Endodermal cell (in vitro differentiated cells): ENCODE results near the gene EXOSC1. TPM values are rescaled to one million over a fixed set of nuclear protein-coding genes. Genes with fewer than 3 reads are reported as not detected.
"Not testable (repeated sequence)": the region's sequence is repeated elsewhere in the genome, so short reads cannot be mapped to it uniquely, and the experiment has no call there.

Source experiments
- DNase-seq: peaks from one replicate; pipeline ENCODE4 v3.0.0-alpha.2; 2017
- H3K27ac ChIP-seq: 2 replicates; pipeline ENCODE4 v1.5.1; 2013; ENCODE audit warnings: mild to moderate bottlenecking, low read depth, low read length, moderate library complexity
- H3K27me3 ChIP-seq: 2 replicates; pipeline ENCODE4 v1.6.1; 2013; ENCODE audit warnings: mild to moderate bottlenecking, low read length, moderate library complexity; ENCODE audit not compliant: insufficient read depth, control insufficient read depth, poor library complexity, severe bottlenecking
- H3K36me3 ChIP-seq: 2 replicates; pipeline ENCODE4 v1.7.0; 2013; ENCODE audit warnings: mild to moderate bottlenecking, low read length, moderate library complexity; ENCODE audit not compliant: control insufficient read depth, insufficient read depth
- H3K4me1 ChIP-seq: one replicate; pipeline ENCODE4 v1.7.0; 2013; ENCODE audit warnings: low read length; ENCODE audit not compliant: control insufficient read depth, insufficient read depth
- H3K4me3 ChIP-seq: 2 replicates; pipeline ENCODE4 v1.5.1; 2013; ENCODE audit warnings: mild to moderate bottlenecking, low read length, moderate library complexity
- H3K9ac ChIP-seq: 2 replicates; pipeline ENCODE4 v1.6.1; 2013; ENCODE audit warnings: mild to moderate bottlenecking, low read length, moderate library complexity; ENCODE audit not compliant: poor library complexity, severe bottlenecking; ENCODE audit errors: extremely low read depth
- H3K9me3 ChIP-seq: 2 replicates; pipeline ENCODE4 v1.6.1; 2013; ENCODE audit warnings: mild to moderate bottlenecking, low read length, moderate library complexity; ENCODE audit not compliant: control insufficient read depth
- H3K27ac Mint-ChIP-seq: 2 replicates; pipeline ENCODE4 v1.8.0; 2020; ENCODE audit warnings: mixed read lengths
- H3K27me3 Mint-ChIP-seq: 2 replicates; pipeline ENCODE4 v1.8.0; 2021; ENCODE audit warnings: mild to moderate bottlenecking, mixed read lengths; ENCODE audit not compliant: insufficient read depth
- H3K36me3 Mint-ChIP-seq: 2 replicates; pipeline ENCODE4 v1.8.0; 2020; ENCODE audit warnings: low read depth, mixed read lengths
- H3K4me1 Mint-ChIP-seq: 2 replicates; pipeline ENCODE4 v1.8.0; 2020; ENCODE audit warnings: mixed read lengths
- H3K4me3 Mint-ChIP-seq: 2 replicates; pipeline ENCODE4 v1.8.0; 2020; ENCODE audit warnings: mild to moderate bottlenecking, moderate library complexity, mixed read lengths
- H3K9me3 Mint-ChIP-seq: 2 replicates; pipeline ENCODE4 v1.8.0; 2020; ENCODE audit warnings: mild to moderate bottlenecking, mixed read lengths
- CTCF ChIP-seq: fragments of 200-600 bp; sonication (generic); conservative IDR thresholded peaks from 2 replicates; pipeline ENCODE4 v1.5.0; 2021; ENCODE audit warnings: antibody characterized with exemption, mild to moderate bottlenecking
- WGBS, 2 experiments: methylation state at CpG; one replicate each; pipeline versions ENCODE4 v1.1.5 to v1.1.7; 2013; ENCODE audit warnings: missing lambda C conversion rate in 2 of 2, mixed read lengths in 1 of 2; ENCODE audit not compliant: insufficient coverage in 1 of 2, insufficient read length in 1 of 2; 5-methylcytosine and 5-hydroxymethylcytosine counted together
- total RNA-seq, 2 donors: library from RNA; stranded (reverse); fragmentation: NEBNext Ultra II Directional in 1 of 2; extraction: Animal tissue kit (Norgen Biotek cat#: 25700) in 1 of 2; gene quantifications; 2 replicates in 1 of 2; 3 replicates in 1 of 2; pipeline ENCODE4 v1.2.1, GENCODE V29; 2021

EXOSC1 gene
- total RNA-seq, 2 donors from 2014 or later, result 48.9 to 55.6 TPM

DNA sequence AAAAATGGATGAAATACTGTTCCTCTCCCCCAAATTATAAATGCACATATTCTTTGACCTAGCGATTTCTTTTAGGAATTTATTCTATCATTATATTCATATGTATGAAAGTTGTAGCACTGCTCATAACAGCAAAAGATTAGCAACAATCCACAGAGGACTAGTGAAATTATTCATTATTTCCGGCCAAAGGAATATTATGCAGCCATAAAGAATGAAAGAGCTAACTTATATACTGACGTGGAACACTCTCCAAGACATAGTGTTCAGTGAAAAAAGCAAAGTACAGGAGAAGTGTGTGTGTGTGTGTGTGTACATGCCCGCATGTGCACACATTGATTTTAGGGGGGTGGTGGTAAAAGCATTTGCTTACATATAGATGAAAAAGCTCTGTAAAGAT, 29.1 kb upstream of the EXOSC1 start:
- no peaks in the 10 kb centered on the region for H3K27me3 Mint-ChIP-seq
- no peaks in the 10 kb centered on the region for H3K9me3 ChIP-seq
- no peak overlapping the region for H3K4me3 ChIP-seq
- H3K9ac ChIP-seq, result no peak overlapping the region
- no peak for TF ChIP-seq CTCF
- H3K36me3 Mint-ChIP-seq, result peaks cover 66% of the 10 kb centered on the region
- H3K27me3 ChIP-seq, result no peaks in the 10 kb centered on the region
- H3K9me3 Mint-ChIP-seq, result no peaks in the 10 kb centered on the region
- no peak for DNase-seq
- 100% methylated on average over 2 to 3 of the region's 4 CpGs for WGBS, 2 experiments
- H3K4me3 Mint-ChIP-seq, result no peak overlapping the region
- no peak overlapping the region for H3K27ac ChIP-seq
- no peaks in the 10 kb centered on the region for H3K4me1 ChIP-seq
- H3K27ac Mint-ChIP-seq, result no peak overlapping the region
- no peaks in the 10 kb centered on the region for H3K4me1 Mint-ChIP-seq
- H3K36me3 ChIP-seq, result peaks cover 85% of the 10 kb centered on the region

- H3K27ac Mint-ChIP-seq, result peak overlapping the region; percentile 55
- not testable (repeated sequence) for DNase-seq, H3K4me3 Mint-ChIP-seq, H3K27me3 ChIP-seq, H3K4me1 Mint-ChIP-seq, H3K27ac ChIP-seq, H3K9ac ChIP-seq, H3K27me3 Mint-ChIP-seq, H3K9me3 ChIP-seq, H3K4me3 ChIP-seq, H3K9me3 Mint-ChIP-seq, H3K4me1 ChIP-seq
- peaks cover 61% of the 10 kb centered on the region for H3K36me3 Mint-ChIP-seq
- peaks cover 83% of the 10 kb centered on the region for H3K36me3 ChIP-seq
- 86 to 97% methylated on average over 12 of the region's 12 CpGs for WGBS, 2 experiments
Measured at GRCh38 chr10:97468781-97469180, 23.0 kb upstream of the EXOSC1 start.

DNA sequence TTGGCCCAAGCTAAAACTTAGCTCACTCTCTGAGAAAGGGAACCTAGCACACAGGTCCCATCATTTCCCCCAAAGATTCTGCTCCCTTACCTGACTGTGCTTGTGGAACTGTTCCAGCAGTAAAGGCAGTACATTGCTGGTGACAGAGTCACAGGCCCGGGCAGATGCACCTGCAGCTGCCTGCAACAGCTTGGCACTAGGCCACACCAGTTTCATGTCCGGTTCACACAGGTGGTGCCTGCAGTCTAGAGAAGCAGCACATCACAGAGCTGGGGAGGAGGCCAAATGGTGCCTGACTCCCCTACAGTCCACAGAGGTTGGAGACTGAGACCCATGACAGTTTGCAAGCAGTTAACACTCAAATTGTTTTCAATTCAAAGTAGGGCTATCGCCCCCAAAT, 22.4 kb upstream of the EXOSC1 start:
- H3K27me3 Mint-ChIP-seq, result no peaks in the 10 kb centered on the region
- no peak overlapping the region for H3K4me3 Mint-ChIP-seq
- Histone ChIP-seq H3K9ac (no peak overlapping the region), H3K36me3 (peaks cover 82% of the 10 kb centered on the region), H3K27me3 (no peaks in the 10 kb centered on the region), H3K9me3 (no peaks in the 10 kb centered on the region), H3K27ac (no peak overlapping the region), H3K4me3 (no peak overlapping the region), H3K4me1 (peaks cover 6% of the 10 kb centered on the region)
- H3K36me3 Mint-ChIP-seq, result peaks cover 59% of the 10 kb centered on the region
- DNase-seq, result no peak
- H3K9me3 Mint-ChIP-seq, result no peaks in the 10 kb centered on the region
- no peaks in the 10 kb centered on the region for H3K4me1 Mint-ChIP-seq
- no peak for TF ChIP-seq CTCF
- whole genome bisulfite sequencing, 2 experiments, result 92% methylated on average over 3 of the region's 3 CpGs
- H3K27ac Mint-ChIP-seq, result peak overlapping the region; percentile 55

GRCh38 chr10:97466755-97467154, 20.9 kb upstream of the EXOSC1 start:
- no peak for TF ChIP-seq CTCF
- Mint-ChIP-seq H3K27me3 (no peaks in the 10 kb centered on the region), H3K36me3 (peaks cover 68% of the 10 kb centered on the region), H3K4me3 (no peak overlapping the region), H3K4me1 (no peaks in the 10 kb centered on the region), H3K27ac (no peak overlapping the region), H3K9me3 (no peaks in the 10 kb centered on the region)
- Histone ChIP-seq H3K9me3 (no peaks in the 10 kb centered on the region), H3K4me1 (peaks cover 6% of the 10 kb centered on the region), H3K4me3 (no peak overlapping the region), H3K9ac (no peak overlapping the region), H3K27me3 (no peaks in the 10 kb centered on the region), H3K27ac (no peak overlapping the region), H3K36me3 (peaks cover 89% of the 10 kb centered on the region)
- DNase-seq, result no peak
- WGBS, 2 experiments, result 95 to 100% methylated on average over 2 to 4 of the region's 4 CpGs
